Hepatocyte (in vitro differentiated cells): ENCODE measurements around the gene MAGI1. TPM values are rescaled to one million over a fixed set of nuclear protein-coding genes. Genes with fewer than 3 reads are reported as not detected.

ENCODE experiments used
- DNase-seq: peaks from one replicate; pipeline ENCODE4 v3.0.0-alpha.2; 2016; ENCODE audit warnings: low spot score
- H2AFZ ChIP-seq: fragments of 200-600 bp; sonication (generic); 2 replicates; pipeline ENCODE4 v1.6.0; 2016; ENCODE audit warnings: antibody characterized with exemption, mild to moderate bottlenecking
- H3K27ac ChIP-seq: fragments of 200-600 bp; sonication (generic); 2 replicates; pipeline ENCODE4 v1.5.1; 2016; ENCODE audit warnings: mild to moderate bottlenecking
- H3K27me3 ChIP-seq: fragments of 200-600 bp; sonication (generic); 2 replicates; pipeline ENCODE4 v1.6.1; 2016
- H3K36me3 ChIP-seq: fragments of 200-600 bp; sonication (generic); replicated peaks from 2 replicates; pipeline ENCODE4 v1.5.1; 2016; ENCODE audit warnings: low read depth; ENCODE audit not compliant: insufficient read depth
- H3K4me1 ChIP-seq: fragments of 200-600 bp; sonication (generic); 2 replicates; pipeline ENCODE4 v1.5.1; 2016; ENCODE audit warnings: mild to moderate bottlenecking, moderate library complexity; ENCODE audit not compliant: insufficient read depth
- H3K4me2 ChIP-seq: fragments of 200-600 bp; sonication (generic); 2 replicates; pipeline ENCODE4 v1.6.0; 2016
- H3K4me3 ChIP-seq: fragments of 200-600 bp; sonication (generic); 2 replicates; pipeline ENCODE4 v1.5.1; 2016; ENCODE audit warnings: mild to moderate bottlenecking
- H3K79me2 ChIP-seq: fragments of 200-600 bp; sonication (generic); 2 replicates; pipeline ENCODE4 v1.6.0; 2017; ENCODE audit warnings: mild to moderate bottlenecking
- H3K9me2 ChIP-seq: fragments of 200-600 bp; sonication (generic); replicated peaks from 2 replicates; pipeline ENCODE4 v1.6.0; 2017; ENCODE audit warnings: mild to moderate bottlenecking; ENCODE audit not compliant: insufficient read depth
- H3K9me3 ChIP-seq: fragments of 200-600 bp; sonication (generic); 2 replicates; pipeline ENCODE4 v1.5.1; 2016; ENCODE audit warnings: low read depth, mild to moderate bottlenecking
- H4K20me1 ChIP-seq: fragments of 200-600 bp; sonication (generic); 2 replicates; pipeline ENCODE4 v1.6.0; 2016; ENCODE audit warnings: mild to moderate bottlenecking; ENCODE audit not compliant: insufficient read depth, poor library complexity, severe bottlenecking
- CTCF ChIP-seq: fragments of 200-600 bp; sonication (generic); IDR thresholded peaks from 2 replicates; pipeline ENCODE4 v1.5.1; 2016; ENCODE audit warnings: antibody characterized with exemption, mild to moderate bottlenecking; ENCODE audit not compliant: poor library complexity
- EZH2 ChIP-seq: fragments of 200-600 bp; sonication (generic); IDR thresholded peaks from 2 replicates; pipeline ENCODE4 v1.6.1; 2016; ENCODE audit warnings: antibody characterized with exemption, mild to moderate bottlenecking, borderline replicate concordance
- EZH2phosphoT487 ChIP-seq: fragments of 200-600 bp; sonication (generic); IDR thresholded peaks from one replicate; pipeline ENCODE4 v1.6.1; 2018; ENCODE audit warnings: antibody characterized with exemption, mild to moderate bottlenecking, low read depth, moderate library complexity; ENCODE audit not compliant: unreplicated experiment, severe bottlenecking
- WGBS: methylation state at CpG from one replicate; pipeline ENCODE4 v1.1.6; 2016; ENCODE audit warnings: low lambda C conversion rate; ENCODE audit errors: missing lambda C conversion rate; 5-methylcytosine and 5-hydroxymethylcytosine counted together
- polyA plus RNA-seq: library from polyadenylated mRNA; unstranded; fragments of >200 nt; fragmentation: Nextera tagmentation; extraction: Ambion mirVana; gene quantifications from 2 replicates; pipeline ENCODE4 v1.2.1, GENCODE V29; 2016
- small RNA-seq: library from RNA; depleted of rRNA; stranded (forward); fragments of <200 nt; gene quantifications from one replicate; pipeline ENCODE3, GENCODE V24; 2014
- total RNA-seq: library from RNA; depleted of rRNA; stranded (reverse); fragments of >200 nt; gene quantifications from 2 replicates; pipeline ENCODE4 v1.2.3, GENCODE V29; 2014

Gene MAGI1
- total and polyA plus RNA-seq, 2 experiments from 2014 or later, result 26.2 to 43.5 TPM

GRCh38 chr3:65313666-65314065 is 725.1 kb downstream of the MAGI1 start:
- no peak for DNase-seq
- H3K79me2 ChIP-seq, result no peaks in the 10 kb centered on the region
- no peak overlapping the region for H3K4me2 ChIP-seq
- H3K9me2 ChIP-seq, result no peaks in the 10 kb centered on the region
- H3K9me3 ChIP-seq, result no peaks in the 10 kb centered on the region
- H3K27me3 ChIP-seq, result no peaks in the 10 kb centered on the region
- H2AFZ ChIP-seq, result no peak overlapping the region
- WGBS, result 65% methylated on average over 2 of the region's 2 CpGs
- TF ChIP-seq EZH2 (no peak), CTCF (no peak), EZH2phosphoT487 (no peak)
- H4K20me1 ChIP-seq, result no peaks in the 10 kb centered on the region
- H3K36me3 ChIP-seq, result no peaks in the 10 kb centered on the region
- H3K4me3 ChIP-seq, result no peak overlapping the region
- H3K4me1 ChIP-seq, result no peaks in the 10 kb centered on the region
- no peak overlapping the region for H3K27ac ChIP-seq

GRCh38 chr3:65305836-65306235 is 732.9 kb downstream of the MAGI1 start:
- no peak for DNase-seq
- Histone ChIP-seq H3K9me3 (no peaks in the 10 kb centered on the region), H3K36me3 (no peaks in the 10 kb centered on the region), H3K4me3 (no peak overlapping the region), H4K20me1 (no peaks in the 10 kb centered on the region), H3K4me1 (no peaks in the 10 kb centered on the region), H3K79me2 (no peaks in the 10 kb centered on the region), H3K9me2 (no peaks in the 10 kb centered on the region), H3K27me3 (no peaks in the 10 kb centered on the region), H3K27ac (no peak overlapping the region), H2AFZ (no peak overlapping the region), H3K4me2 (no peak overlapping the region)
- no peak for TF ChIP-seq EZH2
- TF ChIP-seq CTCF, result no peak
- TF ChIP-seq EZH2phosphoT487, result no peak
- 69% methylated on average over 4 of the region's 4 CpGs for WGBS

Small RNA genes within 50 kb of the gene (small RNA-seq; reads per million reads assigned to genes)
- gene RF00019, result not detected

Other genes with a start within 250 kb of the MAGI1 start
- 17.9 and 19.8 TPM in 2 replicates for gene SLC25A26, start 182.1 kb upstream of the MAGI1 start, total RNA-seq
- 22.4 and 25.7 TPM in 2 replicates for gene SLC25A26, start 182.1 kb upstream of the MAGI1 start, polyA plus RNA-seq